ENCODE results near the gene OR1I1.

OR1I1 gene

GRCh38 chr19:15125232-15126067 lies 43.4 kb downstream of the OR1I1 start:
- DNase-seq (ENCODE audit: low spot score), result peak; percentile 98
- no peak for TF ChIP-seq CTCF (IDR thresholded peaks at IDR 0.05; ENCODE audit: extremely low read depth, missing control alignments)

GRCh38 chr19:15126131-15126910 lies 44.3 kb downstream of the OR1I1 start:
- DNase-seq (ENCODE audit: low spot score), result no peak

GRCh38 chr19:15128162-15128770 lies 46.3 kb downstream of the OR1I1 start:
- TF ChIP-seq CTCF (IDR thresholded peaks at IDR 0.05; ENCODE audit: extremely low read depth, missing control alignments), result no peak
- DNase-seq (ENCODE audit: low spot score), result no peak

More at GRCh38 chr19:15126131-15126910, 44.3 kb downstream of the OR1I1 start:
- TF ChIP-seq CTCF (IDR thresholded peaks at IDR 0.05; ENCODE audit: extremely low read depth, missing control alignments), result no peak

GRCh38 chr19:15129856-15130585 lies 48.0 kb downstream of the OR1I1 start:
- DNase-seq (ENCODE audit: low spot score), result no peak
- no peak for TF ChIP-seq CTCF (IDR thresholded peaks at IDR 0.05; ENCODE audit: extremely low read depth, missing control alignments)

GRCh38 chr19:15136234-15136954 lies 54.4 kb downstream of the OR1I1 start:
- no peak for DNase-seq (ENCODE audit: low spot score)

More at GRCh38 chr19:15136234-15136954, 54.4 kb downstream of the OR1I1 start:
- no peak for TF ChIP-seq CTCF (IDR thresholded peaks at IDR 0.05; ENCODE audit: extremely low read depth, missing control alignments)

All from GM20000 (cell line).